ENCODE results near the gene KDSR.

DNA sequence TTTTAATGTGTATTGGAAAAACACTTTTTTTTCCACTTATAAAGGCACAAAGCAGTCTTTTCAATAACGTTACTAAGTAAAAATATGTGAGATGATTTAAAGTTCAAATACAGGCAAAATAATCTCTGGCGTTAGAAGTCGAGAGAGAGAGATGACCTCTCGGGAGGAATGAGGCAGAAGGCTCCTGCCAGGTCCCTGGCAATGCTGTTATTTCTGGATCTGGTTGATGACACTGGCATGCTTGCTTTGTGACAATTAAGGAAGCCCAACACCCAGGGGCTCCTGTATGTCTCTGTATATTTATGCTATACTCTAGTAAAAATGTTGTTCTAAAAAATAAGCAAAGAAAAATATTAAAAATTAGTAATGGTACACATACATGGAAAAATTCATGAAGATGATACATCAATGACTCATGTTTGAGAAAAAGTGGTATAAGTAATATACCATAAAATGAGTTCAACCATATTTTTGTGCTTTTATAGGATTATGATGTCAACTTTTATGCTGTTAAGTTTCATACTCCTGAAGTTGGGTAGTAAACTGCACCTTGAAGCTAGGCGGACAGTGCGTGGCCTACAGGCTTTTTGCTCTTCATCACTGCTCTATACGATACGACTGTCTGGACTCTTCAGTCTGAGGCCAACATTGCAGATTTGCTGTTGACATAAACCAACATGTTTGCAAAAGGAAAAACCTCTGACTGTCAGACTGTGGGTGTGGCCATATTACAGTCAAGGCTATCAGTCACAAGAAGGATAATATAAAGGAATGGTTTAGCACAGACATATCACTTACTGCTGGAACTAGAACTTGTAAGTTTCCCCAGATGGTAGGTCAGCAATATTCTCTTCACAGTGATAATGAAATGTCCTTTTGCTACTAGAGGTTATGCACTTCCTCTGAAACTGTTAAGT, 35.5 kb upstream of the KDSR start:
- TF ChIP-seq EZH2 (IDR thresholded peaks at IDR 0.05; ENCODE audit: insufficient read depth, poor library complexity, severe bottlenecking), result no peak
- TF ChIP-seq EZH2phosphoT487 (IDR thresholded peaks at IDR 0.05; ENCODE audit: insufficient read depth, low read depth), result no peak
